ENCODE data around the gene MNAT1.
"Not testable (repeated sequence)": the region's sequence is repeated elsewhere in the genome, so short reads cannot be mapped to it uniquely, and the experiment has no call there.

The MNAT1 gene

GRCh38 chr14:60738843-60739508 lies 4.4 kb downstream of the MNAT1 start:
- no peak for DNase-seq (ENCODE audit: low read depth in 2 of 2)

GRCh38 chr14:60744566-60744965 lies 10.0 kb downstream of the MNAT1 start:
- DNase-seq (ENCODE audit: low read depth in 2 of 2) = no peak

GRCh38 chr14:60753264-60754119 lies 18.9 kb downstream of the MNAT1 start:
- DNase-seq (ENCODE audit: low read depth in 2 of 2) = peak; percentile 11 to 19

- no peak for DNase-seq (ENCODE audit: low read depth in 2 of 2)
These were observed 22.3 kb downstream of the MNAT1 start for GRCh38 chr14:60756847-60757246.

- DNase-seq (ENCODE audit: low read depth in 2 of 2) = no peak
These were observed 23.0 kb downstream of the MNAT1 start for GRCh38 chr14:60757567-60758002.

GRCh38 chr14:60758885-60759284 lies 24.3 kb downstream of the MNAT1 start:
- DNase-seq (ENCODE audit: low read depth in 2 of 2) = no peak

- DNase-seq (ENCODE audit: low read depth in 2 of 2) = no peak
These were observed 25.6 kb downstream of the MNAT1 start for GRCh38 chr14:60760209-60760608.

GRCh38 chr14:60760644-60761364 lies 26.2 kb downstream of the MNAT1 start:
- DNase-seq (ENCODE audit: low read depth in 2 of 2) = no peak

- no peak for DNase-seq (ENCODE audit: low read depth in 2 of 2)
These were observed 34.0 kb downstream of the MNAT1 start for GRCh38 chr14:60768602-60769001.

GRCh38 chr14:60771117-60771516 lies 36.6 kb downstream of the MNAT1 start:
- DNase-seq (ENCODE audit: low read depth in 2 of 2) = no peak

GRCh38 chr14:60773558-60773957 lies 39.0 kb downstream of the MNAT1 start:
- DNase-seq (ENCODE audit: low read depth in 2 of 2) = no peak

GRCh38 chr14:60775296-60775695 lies 40.7 kb downstream of the MNAT1 start:
- DNase-seq (ENCODE audit: low read depth in 2 of 2) = no peak

- DNase-seq (ENCODE audit: low read depth in 2 of 2) = no peak
These were observed 43.5 kb downstream of the MNAT1 start for GRCh38 chr14:60777856-60778578.

- not testable (repeated sequence) for DNase-seq (ENCODE audit: low read depth in 2 of 2)
These were observed 45.4 kb downstream of the MNAT1 start for GRCh38 chr14:60779745-60780514.

GRCh38 chr14:60780558-60780957 lies 46.0 kb downstream of the MNAT1 start:
- DNase-seq (ENCODE audit: low read depth in 2 of 2) = not testable (repeated sequence)

GRCh38 chr14:60786905-60787304 lies 52.3 kb downstream of the MNAT1 start:
- DNase-seq (ENCODE audit: low read depth in 2 of 2) = no peak

- DNase-seq (ENCODE audit: low read depth in 2 of 2) = no peak
These were observed 55.1 kb downstream of the MNAT1 start for GRCh38 chr14:60789656-60790055.

- no peak for DNase-seq (ENCODE audit: low read depth in 2 of 2)
These were observed 56.3 kb downstream of the MNAT1 start for GRCh38 chr14:60790850-60791249.

- DNase-seq (ENCODE audit: low read depth in 2 of 2) = no peak
These were observed 61.9 kb downstream of the MNAT1 start for GRCh38 chr14:60796434-60796833.

GRCh38 chr14:60800409-60800808 lies 65.8 kb downstream of the MNAT1 start:
- DNase-seq (ENCODE audit: low read depth in 2 of 2) = no peak

- DNase-seq (ENCODE audit: low read depth in 2 of 2) = no peak
These were observed 69.3 kb downstream of the MNAT1 start for GRCh38 chr14:60803871-60804270.

Measured in stimulated activated CD4-positive, alpha-beta T cell treated with anti-CD3 and anti-CD28 coated beads, Interleukin-12 subunit alpha, Interleukin-12 subunit beta, amount 100 ng/mL, for 24 hours (primary cell).